WTC11 (cell line): ENCODE results near the gene TRMT2B.

Source experiments
- CTCF ChIP-seq: fragments of 200-600 bp; IDR thresholded peaks from 2 replicates; pipeline ENCODE4 v1.8.0; 2022; ENCODE audit warnings: antibody characterized with exemption
- ZBTB21 ChIP-seq: sonication (generic); formaldehyde crosslinking; IDR thresholded peaks from 2 replicates; pipeline ENCODE4 v1.8.1; 2023; ENCODE audit warnings: mild to moderate bottlenecking, missing genetic modification reagents, borderline replicate concordance
- TF ChIP-seq, protein P1 (sequence below): sonication (generic); formaldehyde crosslinking; IDR thresholded peaks from 2 replicates; pipeline ENCODE4 v1.8.1; 2023; ENCODE audit warnings: mild to moderate bottlenecking, missing genetic modification reagents, moderate library complexity
- TF ChIP-seq, protein P2 (sequence below): sonication (generic); formaldehyde crosslinking; IDR thresholded peaks from 2 replicates; pipeline ENCODE4 v1.8.0; 2023; ENCODE audit warnings: mild to moderate bottlenecking, missing genetic modification reagents
- TF ChIP-seq, protein P3 (sequence below): sonication (generic); formaldehyde crosslinking; conservative IDR thresholded peaks from 2 replicates; pipeline ENCODE4 v1.8.1; 2022; ENCODE audit warnings: mild to moderate bottlenecking, missing genetic modification reagents

DNA sequence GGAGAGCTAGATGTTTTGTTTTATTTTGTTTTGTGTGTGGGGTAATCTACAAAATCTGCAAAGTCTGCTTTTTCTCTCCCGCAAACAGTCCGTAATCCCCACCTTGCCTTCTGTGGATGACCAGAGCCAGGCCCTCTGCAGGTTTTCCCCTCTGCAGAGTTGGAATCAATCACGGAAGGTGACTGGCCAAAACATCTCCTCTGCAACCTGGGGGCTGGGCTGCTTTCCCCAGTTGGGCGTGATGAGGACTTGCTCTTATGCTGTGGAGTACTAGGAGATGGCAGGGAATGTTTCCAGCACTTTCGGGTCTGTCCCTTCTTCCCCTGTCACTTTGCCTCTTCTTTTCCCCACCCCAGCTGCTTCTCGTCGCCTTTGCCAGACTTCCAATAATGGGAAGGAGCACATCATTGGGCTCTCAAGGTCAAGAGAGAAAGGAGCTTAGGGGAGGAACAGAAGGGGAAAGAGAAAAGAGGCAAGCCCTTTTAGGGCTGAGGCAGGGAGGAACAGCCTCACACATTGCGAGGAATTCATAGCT, 27.9 kb upstream of the TRMT2B start:
- no peak for TF ChIP-seq ZBTB21 (CRISPR knock-in tag)
- TF ChIP-seq, protein P1, sequence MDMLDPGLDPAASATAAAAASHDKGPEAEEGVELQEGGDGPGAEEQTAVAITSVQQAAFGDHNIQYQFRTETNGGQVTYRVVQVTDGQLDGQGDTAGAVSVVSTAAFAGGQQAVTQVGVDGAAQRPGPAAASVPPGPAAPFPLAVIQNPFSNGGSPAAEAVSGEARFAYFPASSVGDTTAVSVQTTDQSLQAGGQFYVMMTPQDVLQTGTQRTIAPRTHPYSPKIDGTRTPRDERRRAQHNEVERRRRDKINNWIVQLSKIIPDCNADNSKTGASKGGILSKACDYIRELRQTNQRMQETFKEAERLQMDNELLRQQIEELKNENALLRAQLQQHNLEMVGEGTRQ (CRISPR knock-in tag), result no peak
- TF ChIP-seq, protein P2, sequence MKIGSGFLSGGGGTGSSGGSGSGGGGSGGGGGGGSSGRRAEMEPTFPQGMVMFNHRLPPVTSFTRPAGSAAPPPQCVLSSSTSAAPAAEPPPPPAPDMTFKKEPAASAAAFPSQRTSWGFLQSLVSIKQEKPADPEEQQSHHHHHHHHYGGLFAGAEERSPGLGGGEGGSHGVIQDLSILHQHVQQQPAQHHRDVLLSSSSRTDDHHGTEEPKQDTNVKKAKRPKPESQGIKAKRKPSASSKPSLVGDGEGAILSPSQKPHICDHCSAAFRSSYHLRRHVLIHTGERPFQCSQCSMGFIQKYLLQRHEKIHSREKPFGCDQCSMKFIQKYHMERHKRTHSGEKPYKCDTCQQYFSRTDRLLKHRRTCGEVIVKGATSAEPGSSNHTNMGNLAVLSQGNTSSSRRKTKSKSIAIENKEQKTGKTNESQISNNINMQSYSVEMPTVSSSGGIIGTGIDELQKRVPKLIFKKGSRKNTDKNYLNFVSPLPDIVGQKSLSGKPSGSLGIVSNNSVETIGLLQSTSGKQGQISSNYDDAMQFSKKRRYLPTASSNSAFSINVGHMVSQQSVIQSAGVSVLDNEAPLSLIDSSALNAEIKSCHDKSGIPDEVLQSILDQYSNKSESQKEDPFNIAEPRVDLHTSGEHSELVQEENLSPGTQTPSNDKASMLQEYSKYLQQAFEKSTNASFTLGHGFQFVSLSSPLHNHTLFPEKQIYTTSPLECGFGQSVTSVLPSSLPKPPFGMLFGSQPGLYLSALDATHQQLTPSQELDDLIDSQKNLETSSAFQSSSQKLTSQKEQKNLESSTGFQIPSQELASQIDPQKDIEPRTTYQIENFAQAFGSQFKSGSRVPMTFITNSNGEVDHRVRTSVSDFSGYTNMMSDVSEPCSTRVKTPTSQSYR, result no peak
- no peak for TF ChIP-seq CTCF
- TF ChIP-seq, protein P3, sequence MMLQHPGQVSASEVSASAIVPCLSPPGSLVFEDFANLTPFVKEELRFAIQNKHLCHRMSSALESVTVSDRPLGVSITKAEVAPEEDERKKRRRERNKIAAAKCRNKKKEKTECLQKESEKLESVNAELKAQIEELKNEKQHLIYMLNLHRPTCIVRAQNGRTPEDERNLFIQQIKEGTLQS (CRISPR knock-in tag), result no peak
